ENCODE measurements around the gene LBH.

DNA sequence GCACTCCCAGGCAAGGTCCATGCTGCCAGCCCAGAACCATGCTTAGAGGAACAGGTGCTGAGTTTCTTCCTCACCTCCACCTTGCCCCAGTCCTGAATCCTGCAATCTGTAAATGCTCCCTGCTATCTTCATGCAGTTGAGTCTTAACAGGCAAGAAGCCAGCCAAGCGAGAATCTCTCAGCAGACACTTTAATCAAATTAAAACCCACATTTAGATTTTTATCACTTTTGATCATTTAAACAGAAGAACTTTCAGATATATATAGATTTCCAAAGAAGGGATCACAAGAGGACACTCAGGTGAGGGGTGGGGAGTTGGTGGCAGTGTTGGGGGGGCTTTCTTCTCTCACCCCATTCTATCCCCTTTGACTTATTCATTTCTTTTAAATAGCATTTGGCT is 25.9 kb upstream of the LBH start:
- TF ChIP-seq POLR2AphosphoS5 (IDR thresholded peaks at IDR 0.05) (no peak), POLR2A (IDR thresholded peaks at IDR 0.05) (no peak), EP300 (IDR thresholded peaks at IDR 0.05) (no peak)
- TF ChIP-seq, protein P1, sequence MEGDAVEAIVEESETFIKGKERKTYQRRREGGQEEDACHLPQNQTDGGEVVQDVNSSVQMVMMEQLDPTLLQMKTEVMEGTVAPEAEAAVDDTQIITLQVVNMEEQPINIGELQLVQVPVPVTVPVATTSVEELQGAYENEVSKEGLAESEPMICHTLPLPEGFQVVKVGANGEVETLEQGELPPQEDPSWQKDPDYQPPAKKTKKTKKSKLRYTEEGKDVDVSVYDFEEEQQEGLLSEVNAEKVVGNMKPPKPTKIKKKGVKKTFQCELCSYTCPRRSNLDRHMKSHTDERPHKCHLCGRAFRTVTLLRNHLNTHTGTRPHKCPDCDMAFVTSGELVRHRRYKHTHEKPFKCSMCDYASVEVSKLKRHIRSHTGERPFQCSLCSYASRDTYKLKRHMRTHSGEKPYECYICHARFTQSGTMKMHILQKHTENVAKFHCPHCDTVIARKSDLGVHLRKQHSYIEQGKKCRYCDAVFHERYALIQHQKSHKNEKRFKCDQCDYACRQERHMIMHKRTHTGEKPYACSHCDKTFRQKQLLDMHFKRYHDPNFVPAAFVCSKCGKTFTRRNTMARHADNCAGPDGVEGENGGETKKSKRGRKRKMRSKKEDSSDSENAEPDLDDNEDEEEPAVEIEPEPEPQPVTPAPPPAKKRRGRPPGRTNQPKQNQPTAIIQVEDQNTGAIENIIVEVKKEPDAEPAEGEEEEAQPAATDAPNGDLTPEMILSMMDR (IDR thresholded peaks at IDR 0.05) = no peak
